LNCaP clone FGC (cell line): ENCODE results near the gene ATG13.

Experiments used
- DNase-seq: peaks from one replicate; pipeline ENCODE4 v3.0.0-alpha.2; 2011; ENCODE audit warnings: low read depth
- H3K4me3 ChIP-seq: 2 replicates; pipeline ENCODE4 v1.5.1; 2011; ENCODE audit warnings: mild to moderate bottlenecking, low read depth, low read length, control low read depth
- CTCF ChIP-seq: IDR thresholded peaks from 2 replicates; pipeline ENCODE4 v1.5.1; 2012; ENCODE audit warnings: mild to moderate bottlenecking; ENCODE audit not compliant: control insufficient read depth, insufficient read depth; ENCODE audit errors: extremely low read depth

Gene ATG13

GRCh38 chr11:46607516-46607915 is 9.8 kb upstream of the ATG13 start:
- no peak for TF ChIP-seq CTCF
- DNase-seq: no peak
- H3K4me3 ChIP-seq: no peak overlapping the region

- H3K4me3 ChIP-seq: no peak overlapping the region
- no peak for DNase-seq
- TF ChIP-seq CTCF: no peak
These were observed 8.0 kb upstream of the ATG13 start for GRCh38 chr11:46609386-46609785.

GRCh38 chr11:46611526-46612304 is 5.6 kb upstream of the ATG13 start:
- TF ChIP-seq CTCF: no peak
- no peak overlapping the region for H3K4me3 ChIP-seq
- DNase-seq: no peak

- TF ChIP-seq CTCF: no peak
- no peak overlapping the region for H3K4me3 ChIP-seq
- no peak for DNase-seq
These were observed 5.0 kb upstream of the ATG13 start for GRCh38 chr11:46612326-46612725.

- peak overlapping the region; percentile 93 for H3K4me3 ChIP-seq
These were observed 1.6 kb upstream of the ATG13 start for GRCh38 chr11:46615756-46616155.

GRCh38 chr11:46616551-46617133 is 711 bp upstream of the ATG13 start:
- H3K4me3 ChIP-seq: peak overlapping the region; percentile 93
- no peak for TF ChIP-seq CTCF
- no peak for DNase-seq

More at GRCh38 chr11:46615756-46616155, 1.6 kb upstream of the ATG13 start:
- TF ChIP-seq CTCF: no peak
- DNase-seq: no peak
